Nephron progenitor cell (in vitro differentiated cells): ENCODE measurements around the gene SREBF1.

ENCODE experiments used
- DNase-seq: peaks from one replicate; pipeline ENCODE4 v3.0.0; 2021
- H3K27ac Mint-ChIP-seq: 2 replicates; pipeline ENCODE4 v1.8.0; 2021; ENCODE audit warnings: mild to moderate bottlenecking, moderate library complexity, mixed read lengths
- H3K27me3 Mint-ChIP-seq: 2 replicates; pipeline ENCODE4 v1.8.0; 2021; ENCODE audit warnings: mild to moderate bottlenecking, low read depth, mixed read lengths; ENCODE audit not compliant: poor library complexity
- H3K36me3 Mint-ChIP-seq: 2 replicates; pipeline ENCODE4 v1.8.0; 2021; ENCODE audit warnings: low read depth, mixed read lengths
- H3K4me1 Mint-ChIP-seq: 2 replicates; pipeline ENCODE4 v1.8.0; 2021; ENCODE audit warnings: mixed read lengths
- H3K4me3 Mint-ChIP-seq: 2 replicates; pipeline ENCODE4 v1.8.0; 2021; ENCODE audit warnings: mild to moderate bottlenecking, moderate library complexity, mixed read lengths
- H3K9me3 Mint-ChIP-seq: 2 replicates; pipeline ENCODE4 v1.8.0; 2021; ENCODE audit warnings: mild to moderate bottlenecking, moderate library complexity, mixed read lengths
- CTCF ChIP-seq: fragments of 200-600 bp; sonication (generic); IDR thresholded peaks from 2 replicates; pipeline ENCODE4 v1.5.0; 2021; ENCODE audit warnings: antibody characterized with exemption

The SREBF1 gene

GRCh38 chr17:17880577-17881196, 43.9 kb upstream of the SREBF1 start:
- Mint-ChIP-seq H3K36me3 (peaks cover 8% of the 10 kb centered on the region), H3K27ac (no peak overlapping the region), H3K9me3 (no peaks in the 10 kb centered on the region), H3K4me1 (peaks cover 76% of the 10 kb centered on the region), H3K27me3 (peaks cover 9% of the 10 kb centered on the region), H3K4me3 (no peak overlapping the region)
- no peak for DNase-seq
- TF ChIP-seq CTCF: no peak

DNA sequence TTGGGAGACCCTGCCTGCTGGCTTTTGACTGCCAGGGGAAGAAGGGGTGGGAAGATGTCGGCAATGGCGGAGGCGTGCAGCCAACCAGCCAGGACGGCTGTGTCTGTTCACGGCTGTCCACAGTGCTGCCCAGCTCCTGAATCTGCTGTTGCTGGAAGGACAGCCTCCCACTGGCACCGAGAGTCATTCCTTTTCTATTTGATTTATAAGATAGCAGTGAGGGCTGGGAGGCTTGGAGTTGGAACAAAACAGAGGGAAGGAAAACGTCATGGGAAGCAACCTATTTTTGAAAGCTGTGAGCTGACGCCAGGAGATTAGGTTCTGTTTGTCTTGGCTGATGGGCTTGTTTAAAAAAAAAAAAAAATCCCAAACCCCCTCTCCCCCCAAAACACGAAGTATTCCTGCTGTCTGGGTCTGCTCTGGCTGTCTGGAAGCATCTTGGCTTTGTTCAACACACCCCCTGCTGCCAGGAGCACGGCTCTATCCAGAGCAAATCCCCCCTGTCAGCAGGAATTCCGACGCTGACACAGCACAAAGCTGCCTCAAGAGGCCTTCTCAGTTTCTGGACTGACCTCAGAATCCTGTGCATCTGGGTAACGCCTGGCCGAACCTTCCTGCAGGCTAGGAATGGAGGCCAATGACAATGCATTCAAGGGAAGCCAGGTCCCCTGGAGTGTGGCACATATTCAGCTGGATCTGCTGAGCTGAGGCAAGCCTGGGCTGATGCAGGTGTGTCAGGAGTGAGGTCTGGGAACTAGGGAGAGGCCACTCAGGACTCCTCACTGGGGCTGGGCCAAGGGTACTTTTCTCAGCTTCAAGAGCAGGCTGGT, 41.0 kb upstream of the SREBF1 start:
- H3K27ac Mint-ChIP-seq: peak overlapping the region; percentile 96
- peaks cover 71% of the 10 kb centered on the region for H3K4me1 Mint-ChIP-seq
- H3K9me3 Mint-ChIP-seq: no peaks in the 10 kb centered on the region
- no peak for TF ChIP-seq CTCF
- H3K4me3 Mint-ChIP-seq: peak overlapping the region; percentile 64
- peaks cover 13% of the 10 kb centered on the region for H3K36me3 Mint-ChIP-seq
- H3K27me3 Mint-ChIP-seq: peaks cover 3% of the 10 kb centered on the region
- DNase-seq: peak; percentile 37

DNA sequence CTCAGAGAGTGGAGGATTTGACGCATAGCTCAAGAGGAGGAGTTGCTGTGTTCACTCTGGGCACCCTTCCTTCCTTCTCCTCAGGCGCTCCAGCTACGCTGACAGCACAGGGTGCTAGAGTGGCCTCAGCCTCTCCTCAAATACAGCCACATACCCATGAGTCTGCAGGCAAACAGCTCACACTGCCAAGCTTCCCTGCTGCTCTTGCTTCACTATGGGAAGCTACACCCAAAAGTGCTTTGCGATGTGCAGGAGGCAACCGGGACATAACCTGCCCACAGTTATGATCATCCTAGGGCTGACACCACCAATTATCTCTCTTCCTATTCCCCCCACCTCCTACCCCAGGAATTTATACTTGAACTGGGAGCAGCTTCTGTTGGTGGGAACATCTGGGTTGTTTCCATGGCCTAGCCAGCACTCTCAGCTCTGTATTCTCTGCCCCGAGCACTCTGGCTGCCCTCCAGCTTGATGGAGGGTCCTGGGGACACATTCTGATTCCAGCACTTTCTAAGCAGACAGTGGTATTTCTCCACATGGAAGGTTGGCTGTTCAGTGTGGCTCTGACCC, 40.3 kb upstream of the SREBF1 start:
- no peak overlapping the region for H3K4me3 Mint-ChIP-seq
- no peak for DNase-seq
- peaks cover 13% of the 10 kb centered on the region for H3K36me3 Mint-ChIP-seq
- H3K4me1 Mint-ChIP-seq: peaks cover 72% of the 10 kb centered on the region
- no peak for TF ChIP-seq CTCF
- H3K27me3 Mint-ChIP-seq: peaks cover 3% of the 10 kb centered on the region
- H3K27ac Mint-ChIP-seq: peak overlapping the region; percentile 96
- H3K9me3 Mint-ChIP-seq: no peaks in the 10 kb centered on the region

DNA sequence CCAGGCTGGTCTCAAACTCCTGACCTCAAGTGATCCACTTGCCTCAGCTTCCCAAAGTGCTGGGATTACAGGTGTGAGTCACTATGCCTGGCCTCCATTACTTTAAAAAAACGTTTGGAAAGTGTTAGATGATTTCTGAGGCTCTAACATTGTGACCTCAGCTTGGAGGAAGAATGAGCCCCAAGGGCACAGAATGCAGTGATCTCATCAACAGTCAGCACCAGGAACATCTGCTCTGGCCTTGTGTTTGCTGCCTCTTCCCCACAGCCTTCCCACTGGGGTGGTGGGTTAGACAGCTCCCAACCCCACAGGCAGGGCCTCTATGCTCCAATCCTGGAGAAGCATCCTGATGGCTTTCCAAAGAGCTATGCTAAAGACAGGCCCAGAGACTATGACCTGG, 37.7 kb upstream of the SREBF1 start:
- no peak for DNase-seq
- Mint-ChIP-seq H3K4me3 (no peak overlapping the region), H3K27me3 (peaks cover 8% of the 10 kb centered on the region), H3K9me3 (no peaks in the 10 kb centered on the region), H3K36me3 (peaks cover 13% of the 10 kb centered on the region), H3K27ac (no peak overlapping the region), H3K4me1 (peaks cover 68% of the 10 kb centered on the region)
- TF ChIP-seq CTCF: no peak

DNA sequence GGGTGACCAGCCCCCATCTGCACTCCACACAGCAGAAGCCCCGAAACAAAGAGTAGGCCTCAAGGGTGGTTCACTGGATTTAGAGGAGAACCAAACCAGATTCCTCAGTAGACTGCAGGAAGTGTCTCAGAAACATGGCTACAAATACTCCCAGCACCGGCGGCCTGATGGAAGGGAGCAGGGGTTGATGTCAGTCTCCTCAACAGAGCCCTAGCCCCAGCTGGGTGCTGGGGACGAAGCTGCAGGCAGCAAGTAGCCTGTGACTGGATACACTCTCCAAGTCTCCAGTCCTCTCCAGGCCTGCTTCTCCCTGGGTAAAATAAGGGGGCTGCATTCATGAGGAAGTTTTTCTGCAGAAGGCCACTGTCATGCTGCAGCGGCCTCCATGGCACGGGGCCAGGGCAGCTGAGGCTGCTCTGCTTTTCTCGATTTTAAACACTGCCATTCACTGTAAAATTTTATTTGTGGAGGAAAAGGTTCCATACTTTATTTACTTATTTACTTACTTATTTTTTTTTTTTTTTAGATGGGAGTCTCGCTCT, 36.7 kb upstream of the SREBF1 start:
- H3K27ac Mint-ChIP-seq: peak overlapping the region; percentile 86
- peaks cover 10% of the 10 kb centered on the region for H3K27me3 Mint-ChIP-seq
- H3K36me3 Mint-ChIP-seq: peaks cover 13% of the 10 kb centered on the region
- no peak for TF ChIP-seq CTCF
- peaks cover 77% of the 10 kb centered on the region for H3K4me1 Mint-ChIP-seq
- H3K9me3 Mint-ChIP-seq: no peaks in the 10 kb centered on the region
- DNase-seq: no peak
- no peak overlapping the region for H3K4me3 Mint-ChIP-seq
